CD4-positive, alpha-beta T cell (primary cell): ENCODE measurements around the gene APOBEC3G. TPM values are rescaled to one million over a fixed set of nuclear protein-coding genes. Genes with fewer than 3 reads are reported as not detected.
A peak's percentile ranks its signal among the peaks of the same experiment; 100 is the strongest.
"Not testable (repeated sequence)": the region's sequence is repeated elsewhere in the genome, so short reads cannot be mapped to it uniquely, and the experiment has no call there.

Experiments
- ATAC-seq: fragments of 200-7000 bp; cut with Tn5 transposase; one replicate; pipeline ENCODE4 v1.10.0; 2022; ENCODE audit warnings: mild to moderate bottlenecking; ENCODE audit not compliant: poor library complexity
- CTCF ChIA-PET: fragments of 350-600 bp; sonication (Branson Sonifier 250); formaldehyde crosslinking; loops from one replicate; lab custom pipeline; 2021; ENCODE audit warnings: antibody characterized with exemption, inconsistent platforms; lab: Charles Lee
- POLR2A ChIA-PET: fragments of 350-600 bp; sonication (Branson Sonifier 250); formaldehyde crosslinking; loops from one replicate; lab custom pipeline; 2021; ENCODE audit warnings: antibody characterized with exemption, inconsistent platforms; lab: Charles Lee
- DNase-seq, 14 experiments: peaks; one replicate each; pipeline ENCODE4 v3.0.0-alpha.2; 2013 to 2020; ENCODE audit warnings: mixed read lengths in 2 of 14
- H3K27ac ChIP-seq, 2 donors: one replicate each; pipeline versions ENCODE4 v1.5.1 to v1.7.0; 2013; ENCODE audit warnings: low read length in 2 of 2, low read depth in 1 of 2, mild to moderate bottlenecking in 1 of 2
- H3K27me3 ChIP-seq, 2 experiments: 1 replicate in 1 of 2; 2 replicates in 1 of 2; pipeline versions ENCODE4 v1.6.1 to v1.7.0; 2013; ENCODE audit warnings: low read length in 2 of 2, control low read depth in 1 of 2, mild to moderate bottlenecking in 1 of 2, moderate library complexity in 1 of 2; ENCODE audit not compliant: insufficient read depth in 2 of 2, control insufficient read depth in 1 of 2
- H3K36me3 ChIP-seq: one replicate; pipeline ENCODE4 v1.6.1; 2013; ENCODE audit warnings: low read length, control low read depth; ENCODE audit not compliant: insufficient read depth
- H3K4me1 ChIP-seq: one replicate; pipeline ENCODE4 v1.6.1; 2013; ENCODE audit warnings: low read length, control low read depth; ENCODE audit not compliant: insufficient read depth
- H3K4me3 ChIP-seq: one replicate; pipeline ENCODE4 v1.5.1; 2013; ENCODE audit warnings: mild to moderate bottlenecking, low read length, moderate library complexity
- H3K9me3 ChIP-seq, 2 experiments: 1 replicate in 1 of 2; 2 replicates in 1 of 2; pipeline versions ENCODE4 v1.6.1 to v1.7.0; 2013; ENCODE audit warnings: low read length in 2 of 2, mild to moderate bottlenecking in 2 of 2, control low read depth in 1 of 2, moderate library complexity in 1 of 2; ENCODE audit not compliant: control insufficient read depth in 1 of 2, insufficient read depth in 1 of 2
- H3K27ac Mint-ChIP-seq: one replicate; pipeline ENCODE4 v1.8.0; 2020; ENCODE audit warnings: mixed read lengths
- H3K27me3 Mint-ChIP-seq: one replicate; pipeline ENCODE4 v1.8.0; 2021; ENCODE audit warnings: mixed read lengths
- H3K36me3 Mint-ChIP-seq: one replicate; pipeline ENCODE4 v1.8.0; 2021; ENCODE audit warnings: low read depth, mixed read lengths
- H3K4me1 Mint-ChIP-seq: one replicate; pipeline ENCODE4 v1.8.0; 2021; ENCODE audit warnings: low read depth, mixed read lengths
- H3K4me3 Mint-ChIP-seq: one replicate; pipeline ENCODE4 v1.8.0; 2020; ENCODE audit warnings: mild to moderate bottlenecking, mixed read lengths
- H3K9me3 Mint-ChIP-seq: one replicate; pipeline ENCODE4 v1.8.0; 2020; ENCODE audit warnings: mixed read lengths
- intact Hi-C, 2 experiments: fragments of 100-400 bp; cut with DNase I in 1 of 2; cut with micrococcal nuclease in 1 of 2; formaldehyde crosslinking; loops; one replicate each; pipeline versions ENCODE4 v1.15.1 to v1.9.0; 2023 to 2025; cut with DNase I, micrococcal nuclease
- total RNA-seq, 174 experiments: library from RNA in 2 of 174; stranded (reverse) in 2 of 174; gene quantifications; one replicate each; pipeline ENCODE4 v1.2.3 and lab custom pipeline; 2021 to 2026
- TF ChIP-seq, protein P1 (sequence below): fragments of 200-600 bp; IDR thresholded peaks from one replicate; pipeline ENCODE4 v1.8.0; 2022; ENCODE audit warnings: antibody characterized with exemption, mild to moderate bottlenecking

The APOBEC3G gene
- total RNA-seq, 2 experiments from 2014 or later: 18.8 to 20.6 TPM

DNA sequence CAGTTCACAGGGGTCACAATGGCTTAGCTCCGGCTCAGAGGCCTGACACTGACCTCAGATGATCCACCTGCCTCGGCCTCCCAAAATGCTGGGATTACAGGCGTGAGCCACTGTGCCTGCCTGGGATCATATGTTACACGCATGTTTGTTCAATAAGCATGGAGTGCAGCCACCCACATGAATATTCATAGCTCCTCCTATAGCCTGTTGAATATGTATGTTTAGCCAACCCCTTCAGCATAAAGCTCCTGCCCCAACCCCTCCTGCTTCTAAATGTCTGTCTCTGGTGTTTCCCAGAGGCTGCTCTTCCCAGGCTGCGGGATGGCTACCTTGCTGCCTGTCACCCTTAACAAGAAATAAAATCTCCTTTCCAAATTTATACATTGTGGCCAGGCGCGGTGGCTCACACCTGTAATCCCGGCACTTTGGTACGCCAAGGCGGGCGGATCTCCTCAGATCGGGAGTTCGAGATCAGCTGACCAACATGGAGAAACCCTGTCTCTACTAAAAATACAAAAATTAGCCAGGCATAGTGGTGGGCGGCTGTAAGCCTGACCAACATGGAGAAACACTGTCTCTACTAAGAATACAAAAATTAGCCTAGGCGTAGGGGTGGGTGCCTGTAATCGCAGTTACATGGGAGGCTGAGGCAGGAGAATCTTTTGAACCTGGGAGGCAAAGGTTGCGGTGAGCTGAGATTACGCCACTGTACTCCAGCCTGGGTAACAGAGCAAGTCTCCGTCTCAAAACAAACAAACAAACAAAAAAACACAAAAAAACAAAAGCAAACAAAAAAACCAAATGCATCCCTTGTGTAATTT, 37.6 kb upstream of the APOBEC3G start:
- Mint-ChIP-seq H3K9me3 (no peaks in the 10 kb centered on the region), H3K4me3 (peak overlapping the region; percentile 84), H3K4me1 (peaks cover 39% of the 10 kb centered on the region), H3K27ac (peak overlapping the region; percentile 85), H3K27me3 (no peaks in the 10 kb centered on the region), H3K36me3 (peaks cover 6% of the 10 kb centered on the region)
- H3K4me1 ChIP-seq: peaks cover 36% of the 10 kb centered on the region
- ATAC-seq (no peak), DNase-seq (no peak)
- no peaks in the 10 kb centered on the region for H3K27me3 ChIP-seq
- H3K9me3 ChIP-seq: no peaks in the 10 kb centered on the region
- H3K4me3 ChIP-seq: peak overlapping the region; percentile 67
- intact Hi-C loops: loop anchor here in 1 of 2 experiments (5.0 kb wide), 2 partner anchors 32 to 48 kb away; no protein-coding TSS in a partner anchor
- ChIA-PET CTCF (interaction anchor here (1.1 kb wide), 1 partner anchor 169 kb away, joined by 5 read pairs; no protein-coding TSS in a partner anchor), POLR2A (interaction anchor here (0.7 to 1.0 kb wide), 2 partner anchors 14 to 50 kb away, joined by 3 to 4 read pairs; no protein-coding TSS in a partner anchor)
- H3K36me3 ChIP-seq: peaks cover 13% of the 10 kb centered on the region
- TF ChIP-seq, protein P1, sequence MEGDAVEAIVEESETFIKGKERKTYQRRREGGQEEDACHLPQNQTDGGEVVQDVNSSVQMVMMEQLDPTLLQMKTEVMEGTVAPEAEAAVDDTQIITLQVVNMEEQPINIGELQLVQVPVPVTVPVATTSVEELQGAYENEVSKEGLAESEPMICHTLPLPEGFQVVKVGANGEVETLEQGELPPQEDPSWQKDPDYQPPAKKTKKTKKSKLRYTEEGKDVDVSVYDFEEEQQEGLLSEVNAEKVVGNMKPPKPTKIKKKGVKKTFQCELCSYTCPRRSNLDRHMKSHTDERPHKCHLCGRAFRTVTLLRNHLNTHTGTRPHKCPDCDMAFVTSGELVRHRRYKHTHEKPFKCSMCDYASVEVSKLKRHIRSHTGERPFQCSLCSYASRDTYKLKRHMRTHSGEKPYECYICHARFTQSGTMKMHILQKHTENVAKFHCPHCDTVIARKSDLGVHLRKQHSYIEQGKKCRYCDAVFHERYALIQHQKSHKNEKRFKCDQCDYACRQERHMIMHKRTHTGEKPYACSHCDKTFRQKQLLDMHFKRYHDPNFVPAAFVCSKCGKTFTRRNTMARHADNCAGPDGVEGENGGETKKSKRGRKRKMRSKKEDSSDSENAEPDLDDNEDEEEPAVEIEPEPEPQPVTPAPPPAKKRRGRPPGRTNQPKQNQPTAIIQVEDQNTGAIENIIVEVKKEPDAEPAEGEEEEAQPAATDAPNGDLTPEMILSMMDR: no peak
- peak overlapping the region in 1 of 2 donors; percentile 17 for H3K27ac ChIP-seq

DNA sequence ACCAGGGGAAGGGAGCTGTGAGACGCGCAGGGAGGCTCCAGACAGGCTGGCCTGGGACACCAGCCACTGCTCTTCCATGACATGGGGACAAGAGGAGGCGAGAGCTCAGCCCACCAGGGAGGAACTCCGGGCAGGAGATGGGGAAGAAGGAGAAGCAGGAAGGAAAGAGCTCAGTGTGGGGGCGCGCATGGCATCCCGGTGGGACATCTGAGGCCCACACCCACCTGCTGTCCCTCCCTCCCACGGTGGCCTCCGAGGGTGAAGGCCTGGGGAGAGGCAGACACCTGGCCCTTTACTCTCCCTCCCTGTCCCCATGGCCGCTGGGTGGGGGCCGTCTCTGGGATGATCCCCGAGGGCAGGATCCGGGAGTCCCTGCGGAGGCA, 36.9 kb upstream of the APOBEC3G start:
- peak overlapping the region; percentile 85 for H3K27ac Mint-ChIP-seq
- H3K27me3 Mint-ChIP-seq, H3K9me3 Mint-ChIP-seq, ATAC-seq, H3K27me3 ChIP-seq, H3K9me3 ChIP-seq, DNase-seq, CTCF ChIA-PET: not testable (repeated sequence)
- H3K4me1 Mint-ChIP-seq: peaks cover 44% of the 10 kb centered on the region
- peak overlapping the region; percentile 84 for H3K4me3 Mint-ChIP-seq
- H3K36me3 Mint-ChIP-seq: peaks cover 12% of the 10 kb centered on the region
- peaks cover 38% of the 10 kb centered on the region for H3K4me1 ChIP-seq
- peak overlapping the region in 1 of 2 donors; percentile 17 for H3K27ac ChIP-seq
- POLR2A ChIA-PET: interaction anchor here (0.7 to 1.0 kb wide), 2 partner anchors 13 to 50 kb away, joined by 3 to 4 read pairs; no protein-coding TSS in a partner anchor
- intact Hi-C loops: loop anchor here in 1 of 2 experiments (5.0 kb wide), 2 partner anchors 33 to 47 kb away; no protein-coding TSS in a partner anchor
- H3K36me3 ChIP-seq: peaks cover 13% of the 10 kb centered on the region
- peak overlapping the region; percentile 67 for H3K4me3 ChIP-seq

DNA sequence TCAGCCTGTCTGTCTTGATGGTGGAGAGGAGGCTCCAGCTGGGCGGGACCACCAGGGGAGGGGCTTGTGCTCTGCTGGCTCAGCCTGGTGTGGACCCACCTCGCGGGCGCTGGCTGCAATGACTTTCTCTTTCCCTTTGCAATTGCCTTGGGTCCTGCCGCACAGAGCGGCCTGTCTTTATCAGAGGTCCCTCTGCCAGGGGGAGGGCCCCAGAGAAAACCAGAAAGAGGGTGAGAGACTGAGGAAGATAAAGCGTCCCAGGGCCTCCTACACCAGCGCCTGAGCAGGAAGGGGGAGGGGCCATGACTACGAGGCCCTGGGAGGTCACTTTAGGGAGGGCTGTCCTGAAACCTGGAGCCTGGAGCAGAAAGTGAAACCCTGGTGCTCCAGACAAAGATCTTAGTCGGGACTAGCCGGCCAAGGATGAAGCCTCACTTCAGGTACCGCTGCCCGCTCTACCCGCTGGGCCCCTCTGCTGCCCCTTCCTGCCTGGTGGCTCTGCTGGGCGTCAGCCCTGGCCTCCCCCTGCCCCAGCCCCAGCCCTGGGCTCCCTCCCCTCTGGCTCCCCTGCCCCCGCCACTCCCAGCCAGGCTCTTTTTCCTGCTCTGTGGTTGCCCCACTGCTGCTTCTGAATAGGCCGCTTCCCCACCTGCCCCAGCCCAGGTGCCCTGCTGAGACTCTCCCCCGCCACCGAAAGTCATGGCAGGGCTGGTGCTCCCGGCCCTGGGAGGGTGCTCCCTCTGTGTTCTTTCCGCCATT, 36.4 kb upstream of the APOBEC3G start, which contains the start of gene APOBEC3F:
Gene APOBEC3F, plus strand, starts transcription at position 327 of the 759 bp plus-strand sequence. Its CDS starts 97 bp downstream, at position 424.
- peak within 1 kb of the TSS; percentile 67 for H3K4me3 ChIP-seq
- peaks cover 44% of the 10 kb centered on the region for H3K4me1 ChIP-seq
- DNase-seq (peak; percentile 46 to 83 (median 52)), ATAC-seq (peak; percentile 89)
- H3K27me3 ChIP-seq, H3K9me3 Mint-ChIP-seq, H3K9me3 ChIP-seq, H3K27me3 Mint-ChIP-seq, CTCF ChIA-PET: not testable (repeated sequence)
- peak within 1 kb of the TSS; percentile 88 for H3K4me3 Mint-ChIP-seq
- intact Hi-C loops: loop anchor here in 1 of 2 experiments (5.0 kb wide), 2 partner anchors 33 to 47 kb away; no protein-coding TSS in a partner anchor
- peak within 1 kb of the TSS; percentile 85 for H3K27ac Mint-ChIP-seq
- H3K36me3 ChIP-seq: peaks cover 18% of the 10 kb centered on the region
- peaks cover 17% of the 10 kb centered on the region for H3K36me3 Mint-ChIP-seq
- POLR2A ChIA-PET: interaction anchor here (0.7 to 1.0 kb wide), 2 partner anchors 13 to 49 kb away, joined by 3 to 4 read pairs; no protein-coding TSS in a partner anchor
- peaks cover 47% of the 10 kb centered on the region for H3K4me1 Mint-ChIP-seq
- peak within 1 kb of the TSS; percentile 55 to 63 for H3K27ac ChIP-seq
